Bronchial epithelial cell (primary cell): ENCODE results near the gene DOK7. TPM values are rescaled to one million over a fixed set of nuclear protein-coding genes. Genes with fewer than 3 reads are reported as not detected.

Experiments
- DNase-seq: peaks from one replicate; pipeline ENCODE4 v3.0.0-alpha.2; 2010; ENCODE audit warnings: low read depth
- FAIRE-seq: peaks from 2 replicates; lab custom pipeline; 2011; peaks lifted over from hg19 to GRCh38; lab: Jason Lieb, UNC
- H3K27me3 ChIP-seq: 2 replicates; pipeline ENCODE4 v1.5.1; 2011; ENCODE audit warnings: low read length; ENCODE audit not compliant: control insufficient read depth, insufficient read depth
- H3K36me3 ChIP-seq: 2 replicates; pipeline ENCODE4 v1.5.1; 2011; ENCODE audit warnings: low read length; ENCODE audit not compliant: control insufficient read depth, insufficient read depth
- H3K4me3 ChIP-seq: 2 replicates; pipeline ENCODE4 v1.5.1; 2011; ENCODE audit warnings: mild to moderate bottlenecking, low read depth, low read length, control low read depth
- total RNA-seq: library from RNA; depleted of rRNA; stranded (reverse); fragments of >200 nt; gene quantifications from 2 replicates; pipeline ENCODE4 v1.2.1, GENCODE V29; 2014
- TF ChIP-seq, protein P1 (sequence below): IDR thresholded peaks from 2 replicates; pipeline ENCODE4 v1.5.1; 2011; ENCODE audit warnings: mild to moderate bottlenecking, moderate library complexity, low read length, control low read depth, inconsistent platforms; ENCODE audit not compliant: insufficient read depth, severe bottlenecking

The DOK7 gene
- total RNA-seq, 1 donor from 2014 or later, result 4.2 TPM

DNA sequence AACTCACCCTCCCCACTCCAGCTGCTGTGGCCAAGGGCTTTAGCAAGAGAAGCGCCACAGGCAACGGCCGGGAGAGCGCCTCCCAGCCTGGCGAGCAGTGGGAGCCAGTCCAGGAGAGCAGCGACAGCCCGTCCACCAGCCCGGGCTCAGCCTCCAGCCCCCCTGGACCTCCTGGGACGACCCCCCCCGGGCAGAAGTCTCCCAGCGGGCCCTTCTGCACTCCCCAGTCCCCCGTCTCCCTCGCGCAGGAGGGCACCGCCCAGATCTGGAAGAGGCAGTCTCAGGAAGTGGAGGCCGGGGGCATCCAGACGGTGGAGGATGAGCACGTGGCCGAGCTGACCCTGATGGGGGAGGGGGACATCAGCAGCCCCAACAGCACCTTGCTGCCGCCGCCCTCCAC is 32.6 kb upstream of the DOK7 start:
- no peaks in the 10 kb centered on the region for H3K27me3 ChIP-seq
- no peak overlapping the region for H3K4me3 ChIP-seq
- no peak for DNase-seq
- TF ChIP-seq, protein P1, sequence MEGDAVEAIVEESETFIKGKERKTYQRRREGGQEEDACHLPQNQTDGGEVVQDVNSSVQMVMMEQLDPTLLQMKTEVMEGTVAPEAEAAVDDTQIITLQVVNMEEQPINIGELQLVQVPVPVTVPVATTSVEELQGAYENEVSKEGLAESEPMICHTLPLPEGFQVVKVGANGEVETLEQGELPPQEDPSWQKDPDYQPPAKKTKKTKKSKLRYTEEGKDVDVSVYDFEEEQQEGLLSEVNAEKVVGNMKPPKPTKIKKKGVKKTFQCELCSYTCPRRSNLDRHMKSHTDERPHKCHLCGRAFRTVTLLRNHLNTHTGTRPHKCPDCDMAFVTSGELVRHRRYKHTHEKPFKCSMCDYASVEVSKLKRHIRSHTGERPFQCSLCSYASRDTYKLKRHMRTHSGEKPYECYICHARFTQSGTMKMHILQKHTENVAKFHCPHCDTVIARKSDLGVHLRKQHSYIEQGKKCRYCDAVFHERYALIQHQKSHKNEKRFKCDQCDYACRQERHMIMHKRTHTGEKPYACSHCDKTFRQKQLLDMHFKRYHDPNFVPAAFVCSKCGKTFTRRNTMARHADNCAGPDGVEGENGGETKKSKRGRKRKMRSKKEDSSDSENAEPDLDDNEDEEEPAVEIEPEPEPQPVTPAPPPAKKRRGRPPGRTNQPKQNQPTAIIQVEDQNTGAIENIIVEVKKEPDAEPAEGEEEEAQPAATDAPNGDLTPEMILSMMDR, result no peak
- no peak for FAIRE-seq
- peaks cover 23% of the 10 kb centered on the region for H3K36me3 ChIP-seq

DNA sequence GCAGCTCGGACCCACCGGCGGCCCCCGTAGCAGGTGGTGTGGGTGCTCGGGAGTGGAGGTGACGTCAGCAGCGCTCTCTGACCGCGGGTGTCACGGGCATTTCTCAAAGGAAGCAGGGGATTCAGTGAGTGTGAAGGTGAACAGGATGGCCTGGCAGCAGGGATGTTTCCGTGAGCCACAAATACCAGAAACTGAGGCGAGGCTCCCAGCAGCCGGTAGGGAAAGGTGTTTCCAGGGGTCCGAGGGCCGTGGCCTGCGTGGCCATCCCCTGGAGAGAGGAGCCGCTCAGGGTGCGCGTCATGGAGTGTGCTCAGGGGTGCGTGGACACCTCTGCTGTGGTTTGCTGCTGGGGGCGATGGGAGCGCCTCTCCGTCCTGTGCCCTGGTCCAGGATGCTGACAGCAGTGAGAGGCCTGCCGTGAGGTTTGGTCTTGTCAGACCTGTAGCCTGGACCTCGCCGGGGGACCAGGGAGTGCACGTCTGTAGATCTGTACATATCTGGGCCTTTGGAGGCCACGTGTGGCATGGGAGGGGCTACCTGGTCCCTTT is 31.6 kb upstream of the DOK7 start:
- Histone ChIP-seq H3K4me3 (no peak overlapping the region), H3K27me3 (no peaks in the 10 kb centered on the region), H3K36me3 (peaks cover 21% of the 10 kb centered on the region)
- TF ChIP-seq, protein P1, result no peak
- no peak for DNase-seq
- FAIRE-seq, result no peak

DNA sequence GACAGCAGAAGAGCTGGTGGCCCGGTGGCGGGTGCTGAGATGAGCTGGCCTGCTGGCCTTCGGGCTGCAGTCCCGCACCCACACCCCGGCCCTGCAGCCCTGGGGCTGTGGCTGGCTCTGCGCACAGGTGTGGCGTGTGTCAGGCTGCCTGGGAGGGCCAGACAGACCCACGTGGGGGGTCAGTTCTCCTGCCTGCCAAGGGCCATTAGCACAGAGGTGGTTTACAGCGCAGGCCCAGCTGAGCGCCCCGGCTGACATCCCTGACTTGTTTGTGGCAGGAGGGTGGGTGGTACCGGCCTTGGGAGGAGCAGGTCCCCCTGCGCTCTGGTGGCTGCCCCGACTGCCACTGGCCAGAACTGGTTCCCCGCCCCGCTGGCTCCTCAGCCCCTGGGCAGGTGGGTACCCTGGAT is 30.7 kb upstream of the DOK7 start:
- peaks cover 16% of the 10 kb centered on the region for H3K36me3 ChIP-seq
- H3K27me3 ChIP-seq, result no peaks in the 10 kb centered on the region
- no peak for DNase-seq
- no peak for FAIRE-seq
- no peak overlapping the region for H3K4me3 ChIP-seq
- TF ChIP-seq, protein P1, result no peak

DNA sequence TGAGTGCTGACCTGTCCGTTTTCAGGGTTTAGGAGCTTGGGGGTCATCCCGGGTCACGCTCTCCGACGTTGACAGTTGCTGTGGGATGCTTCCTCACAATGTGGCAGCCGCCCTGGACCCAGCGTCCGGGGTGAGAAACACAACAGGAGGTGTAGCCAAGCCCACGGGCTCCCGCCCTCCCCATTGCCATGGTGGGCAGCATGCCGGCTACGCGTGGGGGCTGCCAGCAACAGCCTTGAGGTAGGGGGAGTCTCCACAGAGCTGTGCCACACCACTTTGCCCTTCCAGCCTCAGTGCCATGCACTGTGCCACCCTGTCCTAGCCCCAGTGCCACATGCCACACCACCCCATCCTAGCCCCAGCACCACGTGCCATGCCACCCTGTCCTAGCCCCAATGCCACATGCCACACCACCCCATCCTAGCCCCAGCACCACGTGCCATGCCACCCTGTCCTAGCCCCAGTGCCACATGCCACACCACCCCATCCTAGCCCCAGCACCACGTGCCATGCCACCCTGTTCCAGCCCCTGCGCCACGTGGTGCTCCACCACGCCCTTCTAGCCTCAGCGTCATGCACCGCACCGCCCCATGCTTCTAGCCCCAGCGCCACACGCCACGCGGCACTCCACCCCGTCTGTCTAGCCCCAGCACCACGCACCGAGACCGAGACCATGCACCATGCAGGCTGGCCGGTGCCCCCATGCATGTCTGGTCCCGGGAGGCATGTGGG is 29.8 kb upstream of the DOK7 start:
- no peak for DNase-seq
- TF ChIP-seq, protein P1, result no peak
- Histone ChIP-seq H3K36me3 (peaks cover 16% of the 10 kb centered on the region), H3K27me3 (no peaks in the 10 kb centered on the region), H3K4me3 (no peak overlapping the region)
- no peak for FAIRE-seq

DNA sequence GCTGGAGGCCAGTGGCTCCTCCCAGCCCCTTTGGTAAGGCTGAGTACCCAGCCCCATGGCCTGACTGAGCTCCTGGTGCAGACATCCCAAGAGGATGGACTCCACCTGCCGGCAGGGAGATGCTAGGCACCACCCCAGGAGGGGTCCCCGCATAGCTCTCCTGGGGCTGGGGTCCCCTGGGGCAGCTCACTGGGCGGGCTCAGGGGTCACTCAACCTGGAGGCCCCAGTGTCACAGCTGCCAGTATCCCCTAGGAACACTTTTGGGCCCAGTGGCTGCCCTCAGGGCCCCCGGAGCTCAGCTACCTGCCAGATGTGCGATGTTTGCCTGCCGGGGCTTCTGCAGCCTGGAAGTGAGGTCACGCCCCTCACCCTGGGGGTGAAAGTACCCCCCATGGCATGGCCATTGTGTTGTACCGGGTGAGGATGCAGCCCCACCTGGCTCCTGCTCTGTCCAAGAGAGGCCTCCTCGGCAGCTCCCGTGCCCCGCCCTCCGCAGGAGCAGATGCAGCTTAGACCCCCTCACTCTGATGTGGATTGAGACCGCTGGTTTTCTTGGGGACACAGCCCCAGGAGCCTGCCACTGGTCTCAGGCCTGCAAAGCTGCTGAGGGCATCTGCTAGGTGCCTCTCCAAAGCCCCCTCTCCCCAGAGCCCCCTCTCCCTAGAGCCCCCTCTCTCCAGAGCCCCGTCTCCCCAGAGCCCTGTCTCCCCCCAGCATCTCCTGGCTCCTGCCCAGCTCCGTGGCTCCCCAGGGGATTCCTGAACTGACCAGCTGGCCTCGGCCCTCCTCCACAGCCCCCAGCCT is 28.0 kb upstream of the DOK7 start:
- Histone ChIP-seq H3K36me3 (peaks cover 8% of the 10 kb centered on the region), H3K27me3 (no peaks in the 10 kb centered on the region), H3K4me3 (no peak overlapping the region)
- no peak for DNase-seq
- no peak for FAIRE-seq
- TF ChIP-seq, protein P1, result peak; percentile 26
